Esophagus squamous epithelium (tissue), 4 donors: ENCODE data around the gene TXNRD1.

Experiments
- POLR2A ChIP-seq, 4 donors: fragments of 450-650 bp; IDR thresholded peaks; one replicate each; pipeline ENCODE4 v1.6.1; 2017; ENCODE audit warnings: antibody characterized with exemption in 4 of 4, mild to moderate bottlenecking in 4 of 4, moderate library complexity in 3 of 4
- TF ChIP-seq, protein P1 (sequence below), 6 experiments: fragments of 450-650 bp in 4 of 6; fragments of 200-600 bp in 2 of 6; sonication (generic) in 2 of 6; IDR thresholded peaks; one replicate each; pipeline ENCODE4 v1.5.1; 2016 to 2019; ENCODE audit warnings: antibody characterized with exemption in 6 of 6, mild to moderate bottlenecking in 4 of 6, moderate library complexity in 4 of 6

DNA sequence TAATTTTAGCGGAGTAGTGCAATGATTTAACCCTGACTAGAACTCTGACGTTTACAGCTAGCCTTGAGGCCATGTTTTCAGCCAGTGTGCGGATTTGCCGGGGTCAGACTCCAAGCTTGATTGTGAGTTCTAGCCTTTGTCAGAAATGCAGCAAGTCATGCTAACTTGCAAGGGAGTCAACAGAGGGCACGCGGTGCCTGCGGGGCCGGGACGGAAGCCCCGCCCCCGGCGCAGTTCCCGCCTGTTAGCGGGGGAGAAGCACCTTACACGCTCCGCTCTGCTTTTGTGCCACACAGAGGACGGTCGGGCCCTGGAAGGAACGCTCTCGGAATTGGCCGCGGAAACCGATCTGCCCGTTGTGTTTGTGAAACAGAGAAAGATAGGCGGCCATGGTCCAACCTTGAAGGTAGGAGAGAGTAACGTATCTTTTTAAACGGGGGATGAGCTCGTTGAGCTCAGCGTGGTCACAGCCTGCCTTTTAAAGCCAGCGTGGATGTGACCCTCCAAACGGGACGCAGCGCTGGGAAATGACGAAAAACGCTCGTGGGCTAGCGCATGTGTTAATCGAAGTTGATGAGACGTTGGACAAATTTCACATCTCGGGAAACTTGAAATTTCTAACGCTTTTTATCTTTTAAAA, 73.2 kb downstream of the TXNRD1 start:
- TF ChIP-seq, protein P1, sequence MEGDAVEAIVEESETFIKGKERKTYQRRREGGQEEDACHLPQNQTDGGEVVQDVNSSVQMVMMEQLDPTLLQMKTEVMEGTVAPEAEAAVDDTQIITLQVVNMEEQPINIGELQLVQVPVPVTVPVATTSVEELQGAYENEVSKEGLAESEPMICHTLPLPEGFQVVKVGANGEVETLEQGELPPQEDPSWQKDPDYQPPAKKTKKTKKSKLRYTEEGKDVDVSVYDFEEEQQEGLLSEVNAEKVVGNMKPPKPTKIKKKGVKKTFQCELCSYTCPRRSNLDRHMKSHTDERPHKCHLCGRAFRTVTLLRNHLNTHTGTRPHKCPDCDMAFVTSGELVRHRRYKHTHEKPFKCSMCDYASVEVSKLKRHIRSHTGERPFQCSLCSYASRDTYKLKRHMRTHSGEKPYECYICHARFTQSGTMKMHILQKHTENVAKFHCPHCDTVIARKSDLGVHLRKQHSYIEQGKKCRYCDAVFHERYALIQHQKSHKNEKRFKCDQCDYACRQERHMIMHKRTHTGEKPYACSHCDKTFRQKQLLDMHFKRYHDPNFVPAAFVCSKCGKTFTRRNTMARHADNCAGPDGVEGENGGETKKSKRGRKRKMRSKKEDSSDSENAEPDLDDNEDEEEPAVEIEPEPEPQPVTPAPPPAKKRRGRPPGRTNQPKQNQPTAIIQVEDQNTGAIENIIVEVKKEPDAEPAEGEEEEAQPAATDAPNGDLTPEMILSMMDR (IDR thresholded peaks at IDR 0.05), result peak in 1 of 6 experiments; percentile 8
- TF ChIP-seq POLR2A (IDR thresholded peaks at IDR 0.05), result peak in 3 of 4 donors; percentile 86 to 94 (median 91)
